HepG2 (cell line): Measurements from ENCODE around the gene TMEM187. TPM values are rescaled to one million over a fixed set of nuclear protein-coding genes. Genes with fewer than 3 reads are reported as not detected.
A peak's percentile ranks its signal among the peaks of the same experiment; 100 is the strongest.

Experiments
- AKNA ChIP-seq: sonication (generic); formaldehyde crosslinking; IDR thresholded peaks from 2 replicates; pipeline ENCODE4 v1.4.0; 2020; ENCODE audit warnings: missing genetic modification reagents, borderline replicate concordance
- DPF2 ChIP-seq: sonication (generic); formaldehyde crosslinking; IDR thresholded peaks from 2 replicates; pipeline ENCODE4 v1.4.0; 2020; ENCODE audit warnings: mild to moderate bottlenecking, low read depth, missing genetic modification reagents, borderline replicate concordance
- HNF4G ChIP-seq, 2 experiments: sonication (generic) in 1 of 2; formaldehyde crosslinking in 1 of 2; IDR thresholded peaks; 2 replicates each; pipeline versions ENCODE4 v1.4.0 to v1.6.1; 2011 to 2020; ENCODE audit warnings: borderline replicate concordance in 2 of 2, low read depth in 2 of 2, mild to moderate bottlenecking in 2 of 2, low read length in 1 of 2, missing genetic modification reagents in 1 of 2, moderate library complexity in 1 of 2
- MXD1 ChIP-seq: sonication (generic); formaldehyde crosslinking; IDR thresholded peaks from 2 replicates; pipeline ENCODE4 v1.4.0; 2020; ENCODE audit warnings: mild to moderate bottlenecking, missing genetic modification reagents
- NBN ChIP-seq: fragments of 450-650 bp; conservative IDR thresholded peaks from 2 replicates; pipeline ENCODE4 v1.6.1; 2017
- NFRKB ChIP-seq: fragments of 450-650 bp; IDR thresholded peaks from 2 replicates; pipeline ENCODE4 v1.6.1; 2017
- PCBP2 ChIP-seq: fragments of 200-400 bp; formaldehyde crosslinking; optimal IDR thresholded peaks from 2 replicates; pipeline ENCODE3; 2018; ENCODE audit warnings: low read length, low read depth; ENCODE audit not compliant: poor library complexity, severe bottlenecking
- PHF8 ChIP-seq: sonication (generic); formaldehyde crosslinking; IDR thresholded peaks from 2 replicates; pipeline ENCODE4 v1.5.0; 2020; ENCODE audit warnings: missing genetic modification reagents
- PRPF4 ChIP-seq: fragments of 200-400 bp; formaldehyde crosslinking; IDR thresholded peaks from 2 replicates; pipeline ENCODE4 v1.6.1; 2016; ENCODE audit warnings: low read length, low read depth; ENCODE audit not compliant: poor library complexity, severe bottlenecking
- SIX4 ChIP-seq: sonication (generic); formaldehyde crosslinking; IDR thresholded peaks from 2 replicates; pipeline ENCODE4 v1.4.0; 2020; ENCODE audit warnings: missing genetic modification reagents
- SP1 ChIP-seq, 2 experiments: fragments of 450-650 bp in 1 of 2; sonication (generic) in 1 of 2; formaldehyde crosslinking in 1 of 2; IDR thresholded peaks; 2 replicates each; pipeline versions ENCODE4 v1.4.0 to v1.6.1; 2016 to 2020; ENCODE audit warnings: missing genetic modification reagents in 1 of 2
- SP140L ChIP-seq: sonication (generic); formaldehyde crosslinking; IDR thresholded peaks from 2 replicates; pipeline ENCODE4 v1.4.0; 2020; ENCODE audit warnings: missing genetic modification reagents, borderline replicate concordance
- TIGD3 ChIP-seq: sonication (generic); formaldehyde crosslinking; IDR thresholded peaks from 2 replicates; pipeline ENCODE4 v1.5.1; 2020; ENCODE audit warnings: mild to moderate bottlenecking, missing genetic modification reagents, borderline replicate concordance
- ZBTB20 ChIP-seq: sonication (generic); formaldehyde crosslinking; IDR thresholded peaks from 2 replicates; pipeline ENCODE4 v1.8.1; 2023; ENCODE audit warnings: missing genetic modification reagents, low read depth, mild to moderate bottlenecking, borderline replicate concordance
- ZFP36L1 ChIP-seq: sonication (generic); formaldehyde crosslinking; IDR thresholded peaks from 2 replicates; pipeline ENCODE4 v1.8.0; 2022; ENCODE audit warnings: mild to moderate bottlenecking, missing genetic modification reagents, moderate library complexity
- ZNF275 ChIP-seq: sonication (generic); formaldehyde crosslinking; IDR thresholded peaks from 2 replicates; pipeline ENCODE4 v1.8.0; 2022; ENCODE audit warnings: missing genetic modification reagents, mild to moderate bottlenecking, inconsistent platforms, borderline replicate concordance
- ZNF784 ChIP-seq: sonication (generic); formaldehyde crosslinking; IDR thresholded peaks from 2 replicates; pipeline ENCODE4 v1.5.1; 2020; ENCODE audit warnings: missing genetic modification reagents, mild to moderate bottlenecking, borderline replicate concordance
- polyA plus RNA-seq, 8 experiments: library from polyadenylated mRNA; depleted of rRNA in 3 of 8; stranded (reverse) in 7 of 8; unstranded in 1 of 8; fragments of >200 nt; fragmentation: Illumina TruSeq in 4 of 8; extraction: Trizol in 4 of 8; gene quantifications; 2 replicates each; pipeline versions ENCODE4 v1.2.1 to v1.2.3, GENCODE V29; 2011 to 2016; ENCODE audit warnings: low read depth in 4 of 8, missing spikeins in 1 of 8, mixed read lengths in 1 of 8; ENCODE audit not compliant: insufficient read depth in 1 of 8
- total RNA-seq, 5 experiments: library from RNA; depleted of rRNA; stranded (reverse); fragments of >200 nt; fragmentation: Illumina TruSeq; extraction: Trizol; gene quantifications; 2 replicates each; pipeline ENCODE4 v1.2.3, GENCODE V29; 2016; ENCODE audit warnings: low read depth in 1 of 5

TMEM187 gene
- total and polyA plus RNA-seq, 2 of the 13 experiments (the other 11 are each of a cell fraction or from before 2014, with no cell fraction given) = 2.2 to 6.2 TPM

- no peak for TF ChIP-seq TIGD3 (CRISPR knock-in tag)
- TF ChIP-seq SP140L (CRISPR knock-in tag) = no peak
- TF ChIP-seq ZFP36L1 (CRISPR knock-in tag) = no peak
- TF ChIP-seq PHF8 (CRISPR knock-in tag) = no peak
- no peak for TF ChIP-seq ZNF275 (CRISPR knock-in tag)
- no peak for TF ChIP-seq PRPF4
- TF ChIP-seq AKNA = no peak
- TF ChIP-seq NFRKB = no peak
- TF ChIP-seq SIX4 (CRISPR knock-in tag) = no peak
- no peak for TF ChIP-seq MXD1 (CRISPR knock-in tag)
- TF ChIP-seq ZNF784 (CRISPR knock-in tag) = no peak
- TF ChIP-seq SP1 (IDR thresholded peaks at IDR 0.05) = no peak
- peak; percentile 30; the same call in 1 of the 2 replicates for TF ChIP-seq SP1 (CRISPR knock-in tag; IDR thresholded peaks at IDR 0.05)
- TF ChIP-seq PCBP2 = no peak
- TF ChIP-seq NBN = no peak
- TF ChIP-seq ZBTB20 (CRISPR knock-in tag) = no peak
- no peak for TF ChIP-seq DPF2 (CRISPR knock-in tag)
- peak; percentile 89 for TF ChIP-seq HNF4G (IDR thresholded peaks at IDR 0.05; ENCODE audit: borderline replicate concordance, low read depth, low read length)
- TF ChIP-seq HNF4G (CRISPR knock-in tag; IDR thresholded peaks at IDR 0.05; ENCODE audit: borderline replicate concordance, low read depth) = peak; percentile 77; the same call in 1 of the 2 replicates
Observed at GRCh38 chrX:153947009-153947769, 25.4 kb upstream of the TMEM187 start (continued).
